ENCODE data around the gene CAV1. TPM values are rescaled to one million over a fixed set of nuclear protein-coding genes. Genes with fewer than 3 reads are reported as not detected.

CAV1 gene
- total and polyA plus RNA-seq, 2 experiments from 2014 or later: 0.69 to 3.2 TPM

- DNase-seq (ENCODE audit: low read depth in 1 of 2, low spot score in 1 of 2): no peak
- Histone ChIP-seq H3K9me3 (ENCODE audit: low read depth) (no peaks in the 10 kb centered on the region), H3K36me3 (no peaks in the 10 kb centered on the region), H3K4me3 (no peak overlapping the region), H3K4me1 (ENCODE audit: low read depth) (peaks cover 7% of the 10 kb centered on the region), H3K27ac (no peak overlapping the region), H3K27me3 (no peaks in the 10 kb centered on the region)
- no peak for TF ChIP-seq CTCF (IDR thresholded peaks at IDR 0.05; ENCODE audit: low read depth, low read length)
These were observed 55.0 kb downstream of the CAV1 start for GRCh38 chr7:116579835-116580234.

- TF ChIP-seq CTCF (IDR thresholded peaks at IDR 0.05; ENCODE audit: low read depth, low read length): peak; percentile 43
- Histone ChIP-seq H3K36me3 (no peaks in the 10 kb centered on the region), H3K27me3 (no peaks in the 10 kb centered on the region), H3K9me3 (ENCODE audit: low read depth) (no peaks in the 10 kb centered on the region), H3K4me3 (no peak overlapping the region), H3K4me1 (ENCODE audit: low read depth) (no peaks in the 10 kb centered on the region), H3K27ac (no peak overlapping the region)
- DNase-seq (ENCODE audit: low read depth in 1 of 2, low spot score in 1 of 2): peak in 1 of 2 donors; percentile 60
These were observed 57.4 kb downstream of the CAV1 start for GRCh38 chr7:116582164-116582732.

- Histone ChIP-seq H3K4me1 (ENCODE audit: low read depth) (no peaks in the 10 kb centered on the region), H3K4me3 (no peak overlapping the region), H3K27ac (no peak overlapping the region), H3K27me3 (no peaks in the 10 kb centered on the region), H3K36me3 (no peaks in the 10 kb centered on the region), H3K9me3 (ENCODE audit: low read depth) (no peaks in the 10 kb centered on the region)
- DNase-seq (ENCODE audit: low read depth in 1 of 2, low spot score in 1 of 2): peak in 1 of 2 donors; percentile 79
- TF ChIP-seq CTCF (IDR thresholded peaks at IDR 0.05; ENCODE audit: low read depth, low read length): no peak
These were observed 58.1 kb downstream of the CAV1 start for GRCh38 chr7:116582806-116583444.

- H3K36me3 ChIP-seq: no peaks in the 10 kb centered on the region
- TF ChIP-seq CTCF (IDR thresholded peaks at IDR 0.05; ENCODE audit: low read depth, low read length): no peak
- peaks cover 4% of the 10 kb centered on the region for H3K4me1 ChIP-seq (ENCODE audit: low read depth)
- H3K9me3 ChIP-seq (ENCODE audit: low read depth): no peaks in the 10 kb centered on the region
- H3K27me3 ChIP-seq: no peaks in the 10 kb centered on the region
- DNase-seq (ENCODE audit: low read depth in 1 of 2, low spot score in 1 of 2): no peak
- H3K27ac ChIP-seq: no peak overlapping the region
- no peak overlapping the region for H3K4me3 ChIP-seq
These were observed 58.8 kb downstream of the CAV1 start for GRCh38 chr7:116583653-116584052.

- no peaks in the 10 kb centered on the region for H3K36me3 ChIP-seq
- TF ChIP-seq CTCF (IDR thresholded peaks at IDR 0.05; ENCODE audit: low read depth, low read length): no peak
These were observed 59.9 kb downstream of the CAV1 start for GRCh38 chr7:116584721-116585120.

More at GRCh38 chr7:116584721-116585120, 59.9 kb downstream of the CAV1 start:
- Histone ChIP-seq H3K27ac (no peak overlapping the region), H3K9me3 (ENCODE audit: low read depth) (no peaks in the 10 kb centered on the region), H3K4me1 (ENCODE audit: low read depth) (peaks cover 4% of the 10 kb centered on the region), H3K27me3 (no peaks in the 10 kb centered on the region), H3K4me3 (no peak overlapping the region)
- no peak for DNase-seq (ENCODE audit: low read depth in 1 of 2, low spot score in 1 of 2)

All from cardiac muscle cell (in vitro differentiated cells and primary cell).